HEK293 (cell line): ENCODE results near the gene SIRPB1.

Experiments used
- CTCF ChIP-seq: fragments of 450-650 bp; formaldehyde crosslinking; IDR thresholded peaks from 2 replicates; pipeline ENCODE4 v1.5.1; 2016; ENCODE audit warnings: missing biosample characterization, missing genetic modification characterization
- KLF10 ChIP-seq: fragments of 450-650 bp; IDR thresholded peaks from 2 replicates; pipeline ENCODE4 v1.5.1; 2018; ENCODE audit warnings: missing biosample characterization, mild to moderate bottlenecking, missing genetic modification characterization
- KLF8 ChIP-seq: fragments of 450-650 bp; formaldehyde crosslinking; IDR thresholded peaks from 2 replicates; pipeline ENCODE4 v1.5.1; 2016; ENCODE audit warnings: missing biosample characterization, missing genetic modification characterization
- REST ChIP-seq: fragments of 450-650 bp; formaldehyde crosslinking; IDR thresholded peaks from 2 replicates; pipeline ENCODE4 v1.5.1; 2016; ENCODE audit warnings: missing biosample characterization, missing genetic modification characterization
- ZBTB7A ChIP-seq: fragments of 450-650 bp; formaldehyde crosslinking; IDR thresholded peaks from 2 replicates; pipeline ENCODE4 v1.5.1; 2016; ENCODE audit warnings: low read depth, missing biosample characterization, missing genetic modification characterization
- ZEB2 ChIP-seq: fragments of 450-650 bp; formaldehyde crosslinking; IDR thresholded peaks from 2 replicates; pipeline ENCODE4 v1.5.1; 2016; ENCODE audit warnings: missing biosample characterization, missing genetic modification characterization
- ZNF239 ChIP-seq: fragments of 450-650 bp; formaldehyde crosslinking; IDR thresholded peaks from 2 replicates; pipeline ENCODE4 v1.5.1; 2016; ENCODE audit warnings: missing biosample characterization, missing genetic modification characterization
- ZNF335 ChIP-seq: fragments of 450-650 bp; formaldehyde crosslinking; conservative IDR thresholded peaks from 2 replicates; pipeline ENCODE4 v1.5.1; 2016; ENCODE audit warnings: missing biosample characterization, missing genetic modification characterization
- ZNF645 ChIP-seq: fragments of 450-650 bp; formaldehyde crosslinking; IDR thresholded peaks from 2 replicates; pipeline ENCODE4; 2016; ENCODE audit warnings: missing biosample characterization, missing genetic modification characterization

GRCh38 chr20:1652104-1652503 is 32.3 kb upstream of the SIRPB1 start:
- no peak for TF ChIP-seq ZNF335 (tag by site-specific recombination)
- no peak for TF ChIP-seq KLF10
- no peak for TF ChIP-seq CTCF
- TF ChIP-seq ZEB2 (tag by site-specific recombination): no peak
- no peak for TF ChIP-seq ZNF239 (tag by site-specific recombination)
- no peak for TF ChIP-seq ZBTB7A (tag by site-specific recombination)
- no peak for TF ChIP-seq REST (tag by site-specific recombination)
- no peak for TF ChIP-seq KLF8 (tag by site-specific recombination)
- no peak for TF ChIP-seq ZNF645 (tag by site-specific recombination)
